ENCODE data around the gene SLC40A1.

SLC40A1 gene

GRCh38 chr2:189594305-189594704, 13.7 kb upstream of the SLC40A1 start:
- no peak for TF ChIP-seq SIN3A (IDR thresholded peaks at IDR 0.05; ENCODE audit: borderline replicate concordance, insufficient read depth, low read length)
- TF ChIP-seq FOXP2 (optimal IDR thresholded peaks at IDR 0.05; ENCODE audit: borderline replicate concordance, extremely low read depth, extremely low read length, insufficient read depth) = no peak
- TF ChIP-seq REST (IDR thresholded peaks at IDR 0.05; ENCODE audit: insufficient read depth in 1 of 2, low read depth in 2 of 2, low read length in 2 of 2) = no peak
- no peak for TF ChIP-seq POLR2AphosphoS5 (IDR thresholded peaks at IDR 0.05; ENCODE audit: low read depth, low read length)
- TF ChIP-seq TAF1 (IDR thresholded peaks at IDR 0.05; ENCODE audit: borderline replicate concordance, insufficient read depth, low read length) = no peak

DNA sequence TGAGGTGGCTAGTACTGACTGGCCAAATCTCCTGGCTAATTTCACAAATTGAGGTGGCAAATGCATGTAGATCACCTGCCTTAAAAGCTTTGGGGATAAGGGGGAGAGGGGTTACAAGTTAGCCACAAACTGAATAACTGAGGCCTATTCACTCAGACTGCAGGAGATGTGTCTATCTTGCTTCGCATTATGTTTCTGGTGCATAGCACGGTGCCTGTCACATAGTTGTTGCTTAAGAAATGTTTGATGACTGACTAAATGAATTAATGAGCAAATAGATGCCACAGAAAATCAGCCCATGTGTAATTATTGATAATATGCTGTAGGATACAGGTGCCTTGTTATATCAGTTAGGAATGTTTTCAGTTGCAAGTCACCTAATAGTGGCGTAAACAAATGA, 12.5 kb upstream of the SLC40A1 start:
- TF ChIP-seq SIN3A (IDR thresholded peaks at IDR 0.05; ENCODE audit: borderline replicate concordance, insufficient read depth, low read length) = no peak
- TF ChIP-seq FOXP2 (optimal IDR thresholded peaks at IDR 0.05; ENCODE audit: borderline replicate concordance, extremely low read depth, extremely low read length, insufficient read depth) = no peak
- TF ChIP-seq POLR2AphosphoS5 (IDR thresholded peaks at IDR 0.05; ENCODE audit: low read depth, low read length) = no peak
- no peak for TF ChIP-seq TAF1 (IDR thresholded peaks at IDR 0.05; ENCODE audit: borderline replicate concordance, insufficient read depth, low read length)
- no peak for TF ChIP-seq REST (IDR thresholded peaks at IDR 0.05; ENCODE audit: insufficient read depth in 1 of 2, low read depth in 2 of 2, low read length in 2 of 2)

DNA sequence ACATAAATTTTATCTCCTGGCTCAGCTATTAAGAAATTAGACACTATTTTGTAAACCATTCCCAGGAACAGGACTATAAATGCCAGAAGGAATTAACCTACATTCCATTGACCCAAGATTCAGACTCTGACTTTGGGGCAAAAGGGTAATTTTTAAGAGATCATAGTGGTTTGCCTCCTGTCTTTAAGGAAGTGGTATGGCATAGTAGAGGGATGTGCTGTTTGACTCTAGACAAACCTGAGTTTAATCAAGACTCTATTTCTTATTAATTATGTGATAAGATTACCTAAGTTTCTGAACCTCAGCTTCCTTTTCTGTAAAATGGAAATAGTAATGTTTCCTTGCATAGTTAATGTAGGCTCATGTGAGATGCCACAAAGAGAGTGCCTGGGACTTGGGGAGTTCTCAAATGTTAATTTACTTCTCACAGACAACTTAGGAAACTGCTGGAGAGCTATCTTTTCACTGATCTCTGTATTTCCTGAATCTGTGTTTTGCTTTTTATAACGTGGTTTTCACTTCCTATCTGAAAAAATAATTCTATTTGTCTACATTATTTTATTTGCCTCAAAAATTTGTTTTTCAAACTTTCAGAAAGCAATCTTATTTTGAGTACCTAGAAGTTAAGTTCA, 11.9 kb upstream of the SLC40A1 start:
- TF ChIP-seq SIN3A (IDR thresholded peaks at IDR 0.05; ENCODE audit: borderline replicate concordance, insufficient read depth, low read length) (no peak), POLR2AphosphoS5 (IDR thresholded peaks at IDR 0.05; ENCODE audit: low read depth, low read length) (no peak), TAF1 (IDR thresholded peaks at IDR 0.05; ENCODE audit: borderline replicate concordance, insufficient read depth, low read length) (no peak), FOXP2 (optimal IDR thresholded peaks at IDR 0.05; ENCODE audit: borderline replicate concordance, extremely low read depth, extremely low read length, insufficient read depth) (no peak), REST (IDR thresholded peaks at IDR 0.05; ENCODE audit: insufficient read depth in 1 of 2, low read depth in 2 of 2, low read length in 2 of 2) (no peak)

DNA sequence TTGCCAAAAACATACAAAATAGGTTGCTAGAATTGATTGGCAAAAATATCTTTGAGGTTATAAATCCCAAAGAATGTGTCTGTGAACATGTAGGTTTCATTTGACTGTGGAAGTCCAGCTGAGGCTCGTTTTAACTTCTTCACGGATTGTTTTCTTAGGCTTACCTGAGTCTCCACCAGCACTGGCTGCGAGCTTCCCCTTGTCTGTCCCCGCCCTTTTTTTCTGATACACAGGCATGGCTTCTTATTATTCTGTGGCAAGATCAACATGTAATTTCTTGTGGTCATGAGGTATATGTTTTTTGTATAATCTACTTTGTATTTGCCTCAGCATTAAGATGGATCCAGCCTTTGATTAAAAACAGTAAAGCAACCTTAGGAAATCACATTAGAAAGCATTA, 7.2 kb upstream of the SLC40A1 start:
- TF ChIP-seq REST (IDR thresholded peaks at IDR 0.05; ENCODE audit: insufficient read depth in 1 of 2, low read depth in 2 of 2, low read length in 2 of 2) (no peak), TAF1 (IDR thresholded peaks at IDR 0.05; ENCODE audit: borderline replicate concordance, insufficient read depth, low read length) (no peak), FOXP2 (optimal IDR thresholded peaks at IDR 0.05; ENCODE audit: borderline replicate concordance, extremely low read depth, extremely low read length, insufficient read depth) (no peak), SIN3A (IDR thresholded peaks at IDR 0.05; ENCODE audit: borderline replicate concordance, insufficient read depth, low read length) (no peak), POLR2AphosphoS5 (IDR thresholded peaks at IDR 0.05; ENCODE audit: low read depth, low read length) (no peak)
